ENCODE results near the gene TFEB.

DNA sequence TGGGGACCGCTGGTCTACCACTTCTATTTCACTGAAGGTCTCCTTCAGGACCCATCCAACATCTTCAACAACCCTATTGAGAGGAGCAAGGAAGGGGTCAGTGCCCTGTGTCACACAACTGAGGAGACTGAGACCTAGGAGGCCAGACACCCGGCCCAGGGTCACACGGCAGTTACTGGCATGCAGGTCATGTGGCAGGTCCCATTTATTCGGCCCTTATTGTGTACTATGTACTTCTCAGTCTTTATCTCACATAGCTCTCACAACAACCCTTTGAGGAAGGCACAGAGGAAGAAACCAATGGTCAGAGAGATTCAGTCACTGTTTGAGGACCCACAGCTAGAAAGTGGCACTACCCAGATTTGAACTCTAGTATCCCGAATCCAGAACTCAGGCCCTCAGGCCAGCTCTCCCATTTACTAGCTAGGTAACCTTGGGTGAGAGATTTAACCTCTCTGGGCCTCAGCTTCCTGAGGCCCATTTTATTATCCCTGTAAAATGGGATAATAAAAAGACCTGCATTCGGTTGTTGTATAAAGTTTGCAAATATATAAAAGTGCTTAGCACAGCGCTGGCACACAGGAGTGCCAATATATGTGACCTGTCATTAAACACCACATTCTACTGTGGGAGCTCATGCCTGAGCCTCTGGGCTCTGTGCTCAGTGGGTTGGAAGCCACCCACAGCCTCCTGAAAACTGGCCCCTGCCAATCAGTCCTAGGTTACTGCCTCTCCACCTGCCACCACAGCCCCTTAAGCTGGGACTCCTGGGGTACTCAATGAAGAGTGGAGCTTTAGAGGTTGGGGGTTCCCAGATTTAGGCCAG, 15.8 kb downstream of the TFEB start:
- TF ChIP-seq, protein P1, sequence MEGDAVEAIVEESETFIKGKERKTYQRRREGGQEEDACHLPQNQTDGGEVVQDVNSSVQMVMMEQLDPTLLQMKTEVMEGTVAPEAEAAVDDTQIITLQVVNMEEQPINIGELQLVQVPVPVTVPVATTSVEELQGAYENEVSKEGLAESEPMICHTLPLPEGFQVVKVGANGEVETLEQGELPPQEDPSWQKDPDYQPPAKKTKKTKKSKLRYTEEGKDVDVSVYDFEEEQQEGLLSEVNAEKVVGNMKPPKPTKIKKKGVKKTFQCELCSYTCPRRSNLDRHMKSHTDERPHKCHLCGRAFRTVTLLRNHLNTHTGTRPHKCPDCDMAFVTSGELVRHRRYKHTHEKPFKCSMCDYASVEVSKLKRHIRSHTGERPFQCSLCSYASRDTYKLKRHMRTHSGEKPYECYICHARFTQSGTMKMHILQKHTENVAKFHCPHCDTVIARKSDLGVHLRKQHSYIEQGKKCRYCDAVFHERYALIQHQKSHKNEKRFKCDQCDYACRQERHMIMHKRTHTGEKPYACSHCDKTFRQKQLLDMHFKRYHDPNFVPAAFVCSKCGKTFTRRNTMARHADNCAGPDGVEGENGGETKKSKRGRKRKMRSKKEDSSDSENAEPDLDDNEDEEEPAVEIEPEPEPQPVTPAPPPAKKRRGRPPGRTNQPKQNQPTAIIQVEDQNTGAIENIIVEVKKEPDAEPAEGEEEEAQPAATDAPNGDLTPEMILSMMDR (IDR thresholded peaks at IDR 0.05), result no peak
- TF ChIP-seq POLR2A (IDR thresholded peaks at IDR 0.05; ENCODE audit: low read depth) (no peak), EP300 (IDR thresholded peaks at IDR 0.05) (no peak)

Measured in esophagus muscularis mucosa (tissue), 4 donors.